ENCODE data around the gene CHRNB2.

Gene CHRNB2

GRCh38 chr1:154552036-154552435, 15.5 kb upstream of the CHRNB2 start:
- DNase-seq (ENCODE audit: low read depth) = no peak

- DNase-seq (ENCODE audit: low read depth) = no peak
Observed at GRCh38 chr1:154553056-154554030, 14.2 kb upstream of the CHRNB2 start.

- no peak for DNase-seq (ENCODE audit: low read depth)
Observed at GRCh38 chr1:154556422-154556821, 11.2 kb upstream of the CHRNB2 start.

GRCh38 chr1:154557248-154557938, 10.2 kb upstream of the CHRNB2 start:
- no peak for DNase-seq (ENCODE audit: low read depth)

- DNase-seq (ENCODE audit: low read depth) = peak; percentile 14
Observed at GRCh38 chr1:154557939-154558719, 9.4 kb upstream of the CHRNB2 start, which contains the start of gene UBE2Q1. Gene UBE2Q1, minus strand, starts transcription at chr1:154558662. Its CDS starts 109 bp downstream, at chr1:154558553.

- peak; percentile 99 for DNase-seq (ENCODE audit: low read depth)
Observed at GRCh38 chr1:154558720-154559465, 8.7 kb upstream of the CHRNB2 start.

GRCh38 chr1:154559466-154560044, 8.0 kb upstream of the CHRNB2 start:
- peak; percentile 75 for DNase-seq (ENCODE audit: low read depth)

- DNase-seq (ENCODE audit: low read depth) = no peak
Observed at GRCh38 chr1:154565876-154566275, 1.7 kb upstream of the CHRNB2 start.

GRCh38 chr1:154568157-154568815, 708 bp downstream of the CHRNB2 start:
- DNase-seq (ENCODE audit: low read depth) = no peak

- DNase-seq (ENCODE audit: low read depth) = no peak
Observed at GRCh38 chr1:154571244-154571963, 3.8 kb downstream of the CHRNB2 start.

GRCh38 chr1:154571964-154572288, 4.3 kb downstream of the CHRNB2 start:
- DNase-seq (ENCODE audit: low read depth) = no peak

GRCh38 chr1:154572468-154573167, 5.0 kb downstream of the CHRNB2 start:
- DNase-seq (ENCODE audit: low read depth) = no peak

GRCh38 chr1:154573168-154573510, 5.6 kb downstream of the CHRNB2 start:
- DNase-seq (ENCODE audit: low read depth) = no peak

- DNase-seq (ENCODE audit: low read depth) = no peak
Observed at GRCh38 chr1:154574716-154575115, 7.1 kb downstream of the CHRNB2 start.

- DNase-seq (ENCODE audit: low read depth) = no peak
Observed at GRCh38 chr1:154575147-154575927, 7.8 kb downstream of the CHRNB2 start.

GRCh38 chr1:154575951-154576566, 8.5 kb downstream of the CHRNB2 start:
- no peak for DNase-seq (ENCODE audit: low read depth)

GRCh38 chr1:154577346-154578057, 9.9 kb downstream of the CHRNB2 start:
- DNase-seq (ENCODE audit: low read depth) = no peak

- DNase-seq (ENCODE audit: low read depth) = no peak
Observed at GRCh38 chr1:154578058-154578418, 10.5 kb downstream of the CHRNB2 start.

Measured in activated gamma-delta T cell treated with anti-CD3 and anti-CD28 coated beads, Interleukin-2, amount 50 U/mL, for 16 hours (primary cell).